ENCODE results near the gene NCKAP5.

Gene NCKAP5

DNA sequence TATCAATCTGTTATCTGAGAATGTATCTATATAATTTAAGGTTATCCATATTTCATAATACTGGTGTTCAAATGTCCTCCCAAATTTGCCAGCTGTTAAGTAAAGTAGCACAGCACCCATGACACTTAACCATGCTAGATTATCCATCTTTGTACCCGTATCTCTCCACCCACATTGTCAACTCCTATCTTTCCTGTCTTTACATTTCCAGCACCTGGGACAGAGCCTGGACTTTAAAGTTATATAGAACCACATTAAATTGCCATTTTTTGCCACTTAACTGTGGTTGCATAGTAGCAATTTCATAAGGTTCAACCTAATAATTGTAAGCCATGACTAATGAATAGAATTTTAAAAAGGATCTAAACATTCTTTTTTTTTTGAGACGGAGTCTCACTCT lies 226.7 kb downstream of the NCKAP5 start:
- no peak for TF ChIP-seq YY1 (IDR thresholded peaks at IDR 0.05; ENCODE audit: low read depth)
- TF ChIP-seq TEAD4 (IDR thresholded peaks at IDR 0.05), result no peak
- TF ChIP-seq, protein P1, sequence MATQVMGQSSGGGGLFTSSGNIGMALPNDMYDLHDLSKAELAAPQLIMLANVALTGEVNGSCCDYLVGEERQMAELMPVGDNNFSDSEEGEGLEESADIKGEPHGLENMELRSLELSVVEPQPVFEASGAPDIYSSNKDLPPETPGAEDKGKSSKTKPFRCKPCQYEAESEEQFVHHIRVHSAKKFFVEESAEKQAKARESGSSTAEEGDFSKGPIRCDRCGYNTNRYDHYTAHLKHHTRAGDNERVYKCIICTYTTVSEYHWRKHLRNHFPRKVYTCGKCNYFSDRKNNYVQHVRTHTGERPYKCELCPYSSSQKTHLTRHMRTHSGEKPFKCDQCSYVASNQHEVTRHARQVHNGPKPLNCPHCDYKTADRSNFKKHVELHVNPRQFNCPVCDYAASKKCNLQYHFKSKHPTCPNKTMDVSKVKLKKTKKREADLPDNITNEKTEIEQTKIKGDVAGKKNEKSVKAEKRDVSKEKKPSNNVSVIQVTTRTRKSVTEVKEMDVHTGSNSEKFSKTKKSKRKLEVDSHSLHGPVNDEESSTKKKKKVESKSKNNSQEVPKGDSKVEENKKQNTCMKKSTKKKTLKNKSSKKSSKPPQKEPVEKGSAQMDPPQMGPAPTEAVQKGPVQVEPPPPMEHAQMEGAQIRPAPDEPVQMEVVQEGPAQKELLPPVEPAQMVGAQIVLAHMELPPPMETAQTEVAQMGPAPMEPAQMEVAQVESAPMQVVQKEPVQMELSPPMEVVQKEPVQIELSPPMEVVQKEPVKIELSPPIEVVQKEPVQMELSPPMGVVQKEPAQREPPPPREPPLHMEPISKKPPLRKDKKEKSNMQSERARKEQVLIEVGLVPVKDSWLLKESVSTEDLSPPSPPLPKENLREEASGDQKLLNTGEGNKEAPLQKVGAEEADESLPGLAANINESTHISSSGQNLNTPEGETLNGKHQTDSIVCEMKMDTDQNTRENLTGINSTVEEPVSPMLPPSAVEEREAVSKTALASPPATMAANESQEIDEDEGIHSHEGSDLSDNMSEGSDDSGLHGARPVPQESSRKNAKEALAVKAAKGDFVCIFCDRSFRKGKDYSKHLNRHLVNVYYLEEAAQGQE (IDR thresholded peaks at IDR 0.05; ENCODE audit: low read depth), result peak; percentile 74
- TF ChIP-seq TCF12 (IDR thresholded peaks at IDR 0.05; ENCODE audit: low read depth), result no peak

GRCh38 chr2:133338224-133338623 lies 230.0 kb downstream of the NCKAP5 start:
- no peak for TF ChIP-seq RAD21 (IDR thresholded peaks at IDR 0.05; ENCODE audit: low read depth)
- TF ChIP-seq NFIC (IDR thresholded peaks at IDR 0.05), result no peak
- no peak for TF ChIP-seq CEBPB (IDR thresholded peaks at IDR 0.05)
- TF ChIP-seq YY1 (IDR thresholded peaks at IDR 0.05; ENCODE audit: low read depth), result no peak
- TF ChIP-seq, protein P1 (IDR thresholded peaks at IDR 0.05; ENCODE audit: low read depth), result no peak
- TF ChIP-seq, protein P2, sequence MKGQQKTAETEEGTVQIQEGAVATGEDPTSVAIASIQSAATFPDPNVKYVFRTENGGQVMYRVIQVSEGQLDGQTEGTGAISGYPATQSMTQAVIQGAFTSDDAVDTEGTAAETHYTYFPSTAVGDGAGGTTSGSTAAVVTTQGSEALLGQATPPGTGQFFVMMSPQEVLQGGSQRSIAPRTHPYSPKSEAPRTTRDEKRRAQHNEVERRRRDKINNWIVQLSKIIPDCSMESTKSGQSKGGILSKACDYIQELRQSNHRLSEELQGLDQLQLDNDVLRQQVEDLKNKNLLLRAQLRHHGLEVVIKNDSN (IDR thresholded peaks at IDR 0.05), result no peak
- no peak for TF ChIP-seq TAF1 (IDR thresholded peaks at IDR 0.05; ENCODE audit: low read depth)
- TF ChIP-seq EGR1 (IDR thresholded peaks at IDR 0.05), result no peak
- TF ChIP-seq ZBTB7A (IDR thresholded peaks at IDR 0.05; ENCODE audit: low read depth), result no peak
- TF ChIP-seq, protein P3, sequence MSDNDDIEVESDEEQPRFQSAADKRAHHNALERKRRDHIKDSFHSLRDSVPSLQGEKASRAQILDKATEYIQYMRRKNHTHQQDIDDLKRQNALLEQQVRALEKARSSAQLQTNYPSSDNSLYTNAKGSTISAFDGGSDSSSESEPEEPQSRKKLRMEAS (IDR thresholded peaks at IDR 0.05), result no peak
- no peak for TF ChIP-seq EP300 (IDR thresholded peaks at IDR 0.05; ENCODE audit: borderline replicate concordance)
- TF ChIP-seq TEAD4 (IDR thresholded peaks at IDR 0.05), result no peak
- TF ChIP-seq CREB1 (IDR thresholded peaks at IDR 0.05; ENCODE audit: low read depth), result no peak
- TF ChIP-seq FOXM1 (IDR thresholded peaks at IDR 0.05; ENCODE audit: borderline replicate concordance, low read depth), result no peak

DNA sequence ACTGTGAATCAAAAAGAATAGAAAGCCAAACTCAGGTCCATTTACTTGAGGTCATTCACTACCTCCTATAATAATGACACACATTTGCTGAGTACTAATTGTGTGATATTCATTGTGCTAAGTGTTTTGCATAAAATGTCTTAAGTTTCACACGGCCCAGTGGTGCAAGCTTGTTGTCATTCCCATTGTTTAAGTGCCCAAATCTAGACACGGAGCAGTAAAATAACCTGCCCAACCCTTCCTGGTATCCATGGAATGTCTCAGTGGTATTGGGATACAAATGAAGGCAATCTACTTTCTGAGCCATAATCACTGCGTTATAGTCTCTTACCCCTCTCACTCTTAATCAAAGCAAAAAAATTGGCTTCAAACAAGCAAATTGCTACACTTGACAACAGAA lies 233.3 kb downstream of the NCKAP5 start:
- TF ChIP-seq EP300 (IDR thresholded peaks at IDR 0.05; ENCODE audit: borderline replicate concordance) (no peak), NFIC (IDR thresholded peaks at IDR 0.05) (no peak), CREB1 (IDR thresholded peaks at IDR 0.05; ENCODE audit: low read depth) (no peak), TEAD4 (IDR thresholded peaks at IDR 0.05) (peak; percentile 88), TCF12 (IDR thresholded peaks at IDR 0.05; ENCODE audit: low read depth) (no peak)

- TF ChIP-seq ZBTB7A (IDR thresholded peaks at IDR 0.05; ENCODE audit: low read depth) (no peak), CEBPB (IDR thresholded peaks at IDR 0.05) (no peak), EGR1 (IDR thresholded peaks at IDR 0.05) (no peak), NFIC (IDR thresholded peaks at IDR 0.05) (no peak), TAF1 (IDR thresholded peaks at IDR 0.05; ENCODE audit: low read depth) (no peak), FOXM1 (IDR thresholded peaks at IDR 0.05; ENCODE audit: borderline replicate concordance, low read depth) (no peak), RAD21 (IDR thresholded peaks at IDR 0.05; ENCODE audit: low read depth) (no peak), EP300 (IDR thresholded peaks at IDR 0.05; ENCODE audit: borderline replicate concordance) (no peak), YY1 (IDR thresholded peaks at IDR 0.05; ENCODE audit: low read depth) (no peak), TEAD4 (IDR thresholded peaks at IDR 0.05) (no peak), TCF12 (IDR thresholded peaks at IDR 0.05; ENCODE audit: low read depth) (no peak), CREB1 (IDR thresholded peaks at IDR 0.05; ENCODE audit: low read depth) (no peak)
- TF ChIP-seq, protein P2 (IDR thresholded peaks at IDR 0.05), result no peak
- TF ChIP-seq, protein P1 (IDR thresholded peaks at IDR 0.05; ENCODE audit: low read depth), result no peak
- TF ChIP-seq, protein P3 (IDR thresholded peaks at IDR 0.05), result no peak
Observed at GRCh38 chr2:133333181-133333580, 235.1 kb downstream of the NCKAP5 start.

DNA sequence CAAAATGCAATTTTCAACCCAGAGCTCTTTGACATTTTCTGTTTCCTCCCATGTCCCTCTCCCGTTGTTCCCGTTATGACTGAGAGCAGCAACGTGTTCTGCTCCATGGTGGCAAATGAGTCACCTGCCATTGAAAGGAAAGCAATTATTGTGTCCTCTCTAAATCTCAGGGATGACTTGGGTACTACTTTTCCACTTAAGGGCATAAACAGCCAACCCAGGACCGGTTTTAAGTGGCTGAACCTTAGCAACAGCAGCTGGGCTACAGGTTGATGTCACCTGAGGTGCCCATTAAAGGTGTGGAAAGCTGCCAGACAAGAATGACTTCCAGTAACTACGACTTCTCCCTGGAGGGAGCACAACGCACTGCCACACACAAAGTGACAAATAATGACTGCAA lies 236.8 kb downstream of the NCKAP5 start:
- no peak for TF ChIP-seq TEAD4 (IDR thresholded peaks at IDR 0.05)
- TF ChIP-seq TAF1 (IDR thresholded peaks at IDR 0.05; ENCODE audit: low read depth), result no peak
- TF ChIP-seq YY1 (IDR thresholded peaks at IDR 0.05; ENCODE audit: low read depth), result no peak
- TF ChIP-seq EP300 (IDR thresholded peaks at IDR 0.05; ENCODE audit: borderline replicate concordance), result no peak
- TF ChIP-seq TCF12 (IDR thresholded peaks at IDR 0.05; ENCODE audit: low read depth), result no peak
- no peak for TF ChIP-seq CREB1 (IDR thresholded peaks at IDR 0.05; ENCODE audit: low read depth)
